Left ventricle myocardium inferior (tissue), 1 donor: ENCODE data around the gene DZANK1. TPM values are rescaled to one million over a fixed set of nuclear protein-coding genes. Genes with fewer than 3 reads are reported as not detected.

Source experiments
- DNase-seq: peaks from one replicate; pipeline ENCODE4 v3.0.0-alpha.2; 2020
- H3K27ac ChIP-seq: fragments of 200-600 bp; replicated peaks from 2 replicates; pipeline ENCODE4 v1.8.0; 2021
- H3K27me3 ChIP-seq: fragments of 200-600 bp; 2 replicates; pipeline ENCODE4 v1.8.0; 2021; ENCODE audit warnings: low read depth
- H3K36me3 ChIP-seq: fragments of 200-600 bp; 2 replicates; pipeline ENCODE4 v1.8.0; 2021
- H3K4me1 ChIP-seq: fragments of 200-600 bp; 2 replicates; pipeline ENCODE4 v1.8.0; 2021
- H3K4me3 ChIP-seq: fragments of 200-600 bp; 2 replicates; pipeline ENCODE4 v1.8.0; 2021; ENCODE audit warnings: mild to moderate bottlenecking, moderate library complexity
- H3K9me3 ChIP-seq: fragments of 200-600 bp; replicated peaks from 2 replicates; pipeline ENCODE4 v1.8.0; 2021
- intact Hi-C: fragments of 100-400 bp; cut with micrococcal nuclease; formaldehyde crosslinking; loops from one replicate; pipeline ENCODE4 v1.11.0; 2022
- total RNA-seq: library from RNA; stranded (reverse); fragmentation: NEBNext Ultra II Directional; extraction: Animal tissue kit (Norgen Biotek cat#: 25700); gene quantifications from one replicate; pipeline ENCODE4 v1.2.1, GENCODE V29; 2021
- TF ChIP-seq, protein P1 (sequence below): fragments of 200-600 bp; IDR thresholded peaks from 2 replicates; pipeline ENCODE4 v1.8.0; 2021; ENCODE audit warnings: antibody characterized with exemption, mild to moderate bottlenecking, borderline replicate concordance
- donor health status: DM: no; HTN: yes; CAD: no; lungs with severe emphysema.

The DZANK1 gene
- total RNA-seq, 1 donor from 2014 or later = 0.60 TPM

- Histone ChIP-seq H3K4me3 (no peak overlapping the region), H3K4me1 (no peaks in the 10 kb centered on the region), H3K36me3 (peaks cover 84% of the 10 kb centered on the region), H3K27ac (no peak overlapping the region), H3K27me3 (no peaks in the 10 kb centered on the region), H3K9me3 (no peaks in the 10 kb centered on the region)
- TF ChIP-seq, protein P1, sequence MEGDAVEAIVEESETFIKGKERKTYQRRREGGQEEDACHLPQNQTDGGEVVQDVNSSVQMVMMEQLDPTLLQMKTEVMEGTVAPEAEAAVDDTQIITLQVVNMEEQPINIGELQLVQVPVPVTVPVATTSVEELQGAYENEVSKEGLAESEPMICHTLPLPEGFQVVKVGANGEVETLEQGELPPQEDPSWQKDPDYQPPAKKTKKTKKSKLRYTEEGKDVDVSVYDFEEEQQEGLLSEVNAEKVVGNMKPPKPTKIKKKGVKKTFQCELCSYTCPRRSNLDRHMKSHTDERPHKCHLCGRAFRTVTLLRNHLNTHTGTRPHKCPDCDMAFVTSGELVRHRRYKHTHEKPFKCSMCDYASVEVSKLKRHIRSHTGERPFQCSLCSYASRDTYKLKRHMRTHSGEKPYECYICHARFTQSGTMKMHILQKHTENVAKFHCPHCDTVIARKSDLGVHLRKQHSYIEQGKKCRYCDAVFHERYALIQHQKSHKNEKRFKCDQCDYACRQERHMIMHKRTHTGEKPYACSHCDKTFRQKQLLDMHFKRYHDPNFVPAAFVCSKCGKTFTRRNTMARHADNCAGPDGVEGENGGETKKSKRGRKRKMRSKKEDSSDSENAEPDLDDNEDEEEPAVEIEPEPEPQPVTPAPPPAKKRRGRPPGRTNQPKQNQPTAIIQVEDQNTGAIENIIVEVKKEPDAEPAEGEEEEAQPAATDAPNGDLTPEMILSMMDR = no peak
- DNase-seq = no peak
- intact Hi-C loops = no loop called here
Observed at GRCh38 chr20:18477218-18477617, 10.4 kb upstream of the DZANK1 start.

DNA sequence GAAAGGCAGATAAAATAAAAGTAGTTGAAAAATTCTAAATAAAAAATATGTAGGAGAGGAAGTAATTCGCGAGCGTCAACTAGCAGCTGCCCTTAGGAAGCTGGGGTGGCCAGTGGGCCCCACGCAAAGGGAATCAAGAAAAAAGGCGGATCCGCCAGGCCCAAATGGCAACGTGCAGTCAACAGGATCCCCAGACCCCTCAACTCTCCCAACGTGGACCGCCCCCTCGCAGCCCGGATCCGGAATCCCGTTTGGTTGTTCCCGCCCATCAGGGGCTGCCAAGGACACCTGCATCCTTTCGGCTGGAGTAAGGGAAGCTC is 296 bp downstream of the DZANK1 start:
- Histone ChIP-seq H3K36me3 (peaks cover 25% of the 10 kb centered on the region), H3K9me3 (no peaks in the 10 kb centered on the region), H3K4me1 (peaks cover 25% of the 10 kb centered on the region), H3K27me3 (no peaks in the 10 kb centered on the region), H3K27ac (peak overlapping the region; percentile 92), H3K4me3 (peak overlapping the region; percentile 82)
- no peak for DNase-seq
- TF ChIP-seq, protein P1 = no peak
- intact Hi-C loops = no loop called here

DNA sequence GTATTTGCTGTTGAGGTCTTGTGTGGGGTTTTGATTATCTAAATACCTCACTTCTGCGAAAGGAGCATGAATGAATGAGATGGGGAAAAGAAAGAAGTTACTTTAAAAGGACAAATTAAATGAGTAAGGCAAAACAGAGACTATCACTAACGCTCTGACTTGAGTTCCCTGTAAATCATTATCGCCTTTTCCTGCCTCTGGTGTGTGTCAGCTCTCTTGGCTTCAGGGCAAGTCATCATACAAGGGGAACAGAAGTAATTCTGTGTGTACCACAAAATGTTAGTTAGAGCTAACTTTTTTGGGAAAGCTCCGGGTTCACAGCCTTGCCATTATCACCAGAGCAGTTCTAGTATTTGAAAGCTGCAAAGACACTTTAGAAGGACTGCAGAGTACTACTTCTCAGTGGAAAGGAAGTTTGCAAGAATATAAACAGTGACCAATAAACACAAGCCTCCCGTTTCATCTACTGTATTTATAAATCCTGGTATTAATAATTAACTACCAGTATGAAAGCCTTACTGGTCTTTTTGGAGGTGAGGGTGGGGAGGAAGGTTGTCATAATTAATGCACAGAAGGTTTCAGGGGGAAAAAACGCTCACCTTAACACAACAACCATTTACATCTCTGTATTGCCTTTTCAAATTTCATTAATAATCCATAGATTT is 1.2 kb downstream of the DZANK1 start:
- Histone ChIP-seq H3K27me3 (no peaks in the 10 kb centered on the region), H3K36me3 (peaks cover 17% of the 10 kb centered on the region), H3K4me3 (no peak overlapping the region), H3K9me3 (no peaks in the 10 kb centered on the region), H3K27ac (no peak overlapping the region), H3K4me1 (peaks cover 25% of the 10 kb centered on the region)
- TF ChIP-seq, protein P1 = no peak
- intact Hi-C loops = no loop called here
- no peak for DNase-seq

DNA sequence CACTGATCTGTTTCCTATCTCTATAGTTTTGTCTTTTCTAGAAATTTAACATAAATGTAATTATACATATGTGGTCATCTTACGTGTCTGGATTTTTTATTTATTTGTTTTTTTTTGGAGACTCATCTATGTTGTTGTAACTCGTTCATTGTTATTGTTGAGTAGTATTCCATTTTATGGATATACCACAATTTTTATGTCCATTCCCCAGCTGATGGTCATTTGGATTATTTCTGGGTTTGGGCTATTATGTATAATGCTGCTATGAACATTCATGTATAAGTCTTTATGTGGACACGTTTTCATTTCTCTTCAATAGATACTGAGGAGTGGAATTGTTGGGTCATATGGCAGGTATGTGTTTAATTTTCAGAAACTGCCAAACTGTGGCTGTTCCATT is 10.2 kb downstream of the DZANK1 start:
- no peak for DNase-seq
- Histone ChIP-seq H3K27me3 (no peaks in the 10 kb centered on the region), H3K27ac (no peak overlapping the region), H3K9me3 (peaks cover 18% of the 10 kb centered on the region), H3K4me3 (no peak overlapping the region), H3K36me3 (peaks cover 7% of the 10 kb centered on the region), H3K4me1 (no peaks in the 10 kb centered on the region)
- intact Hi-C loops = no loop called here
- TF ChIP-seq, protein P1 = no peak

GRCh38 chr20:18443886-18444285 is 22.9 kb downstream of the DZANK1 start:
- Histone ChIP-seq H3K9me3 (no peaks in the 10 kb centered on the region), H3K27ac (no peak overlapping the region), H3K4me1 (no peaks in the 10 kb centered on the region), H3K4me3 (no peak overlapping the region), H3K27me3 (no peaks in the 10 kb centered on the region), H3K36me3 (peaks cover 3% of the 10 kb centered on the region)
- DNase-seq = no peak
- intact Hi-C loops = no loop called here
- TF ChIP-seq, protein P1 = no peak
